ENCODE data around the gene NT5DC1. TPM values are rescaled to one million over a fixed set of nuclear protein-coding genes. Genes with fewer than 3 reads are reported as not detected.

NT5DC1 gene
- total RNA-seq, 4 donors from 2014 or later, result 7.0 to 15.4 (median 12.0) TPM

GRCh38 chr6:116083052-116083451 is 17.6 kb upstream of the NT5DC1 start:
- Histone ChIP-seq H3K4me3 (no peak overlapping the region), H3K27ac (no peak overlapping the region), H3K9me3 (no peaks in the 10 kb centered on the region), H3K4me1 (no peaks in the 10 kb centered on the region), H3K36me3 (no peaks in the 10 kb centered on the region), H3K27me3 (no peaks in the 10 kb centered on the region)
- ATAC-seq (no peak), DNase-seq (no peak)
- intact Hi-C loops (cut with DNase I; ENCODE audit: low total_unique reads) (no loop called here), in situ Hi-C loops (cut with MboI; ENCODE audit: low sequenced_read_pairs in 4 of 4) (no loop called here)
- TF ChIP-seq CTCF (IDR thresholded peaks at IDR 0.05 in 4 of 5, conservative IDR thresholded peaks at IDR 0.05 in 1 of 5), result no peak
- no peak for TF ChIP-seq POLR2A (IDR thresholded peaks at IDR 0.05)

GRCh38 chr6:116084284-116084683 is 16.4 kb upstream of the NT5DC1 start:
- no peaks in the 10 kb centered on the region for H3K36me3 ChIP-seq
- no peaks in the 10 kb centered on the region for H3K27me3 ChIP-seq
- intact Hi-C loops (cut with DNase I; ENCODE audit: low total_unique reads), result no loop called here
- no peak for ATAC-seq
- no peaks in the 10 kb centered on the region for H3K9me3 ChIP-seq
- no peak overlapping the region for H3K4me3 ChIP-seq
- H3K4me1 ChIP-seq, result no peaks in the 10 kb centered on the region
- in situ Hi-C loops (cut with MboI; ENCODE audit: low sequenced_read_pairs in 4 of 4), result no loop called here
- TF ChIP-seq POLR2A (IDR thresholded peaks at IDR 0.05) (no peak), CTCF (IDR thresholded peaks at IDR 0.05 in 4 of 5, conservative IDR thresholded peaks at IDR 0.05 in 1 of 5) (no peak)
- no peak overlapping the region for H3K27ac ChIP-seq
- DNase-seq, result no peak

GRCh38 chr6:116087437-116088027 is 13.1 kb upstream of the NT5DC1 start:
- in situ Hi-C loops (cut with MboI; ENCODE audit: low sequenced_read_pairs in 4 of 4), result no loop called here

GRCh38 chr6:116088946-116089345 is 11.7 kb upstream of the NT5DC1 start:
- no peaks in the 10 kb centered on the region for H3K4me1 ChIP-seq
- H3K36me3 ChIP-seq, result no peaks in the 10 kb centered on the region
- DNase-seq (no peak), ATAC-seq (no peak)
- intact Hi-C loops (cut with DNase I; ENCODE audit: low total_unique reads), result no loop called here
- H3K4me3 ChIP-seq, result no peak overlapping the region
- H3K27ac ChIP-seq, result no peak overlapping the region
- no peaks in the 10 kb centered on the region for H3K27me3 ChIP-seq
- H3K9me3 ChIP-seq, result no peaks in the 10 kb centered on the region
- no peak for TF ChIP-seq CTCF (IDR thresholded peaks at IDR 0.05 in 4 of 5, conservative IDR thresholded peaks at IDR 0.05 in 1 of 5)
- no peak for TF ChIP-seq POLR2A (IDR thresholded peaks at IDR 0.05)
- in situ Hi-C loops (cut with MboI; ENCODE audit: low sequenced_read_pairs in 4 of 4), result no loop called here

More at GRCh38 chr6:116087437-116088027, 13.1 kb upstream of the NT5DC1 start:
- Histone ChIP-seq H3K4me3 (no peak overlapping the region), H3K27me3 (no peaks in the 10 kb centered on the region), H3K9me3 (no peaks in the 10 kb centered on the region), H3K4me1 (no peaks in the 10 kb centered on the region), H3K36me3 (no peaks in the 10 kb centered on the region), H3K27ac (no peak overlapping the region)
- DNase-seq (no peak), ATAC-seq (no peak)
- TF ChIP-seq POLR2A (IDR thresholded peaks at IDR 0.05) (no peak), CTCF (IDR thresholded peaks at IDR 0.05 in 4 of 5, conservative IDR thresholded peaks at IDR 0.05 in 1 of 5) (no peak)
- intact Hi-C loops (cut with DNase I; ENCODE audit: low total_unique reads), result no loop called here

GRCh38 chr6:116090251-116090650 is 10.4 kb upstream of the NT5DC1 start:
- ATAC-seq, result no peak
- intact Hi-C loops (cut with DNase I; ENCODE audit: low total_unique reads) (no loop called here), in situ Hi-C loops (cut with MboI; ENCODE audit: low sequenced_read_pairs in 4 of 4) (no loop called here)
- Histone ChIP-seq H3K36me3 (no peaks in the 10 kb centered on the region), H3K27me3 (no peaks in the 10 kb centered on the region), H3K4me3 (no peak overlapping the region), H3K27ac (no peak overlapping the region), H3K9me3 (no peaks in the 10 kb centered on the region), H3K4me1 (no peaks in the 10 kb centered on the region)
- no peak for DNase-seq
- TF ChIP-seq CTCF (IDR thresholded peaks at IDR 0.05 in 4 of 5, conservative IDR thresholded peaks at IDR 0.05 in 1 of 5), result no peak
- TF ChIP-seq POLR2A (IDR thresholded peaks at IDR 0.05), result no peak
